ENCODE measurements around the gene NBPF1. TPM values are rescaled to one million over a fixed set of nuclear protein-coding genes. Genes with fewer than 3 reads are reported as not detected.
"Not testable (repeated sequence)": the region's sequence is repeated elsewhere in the genome, so short reads cannot be mapped to it uniquely, and the experiment has no call there.

The NBPF1 gene
- total RNA-seq, 1 experiment from 2014 or later: 27.7 TPM

DNA sequence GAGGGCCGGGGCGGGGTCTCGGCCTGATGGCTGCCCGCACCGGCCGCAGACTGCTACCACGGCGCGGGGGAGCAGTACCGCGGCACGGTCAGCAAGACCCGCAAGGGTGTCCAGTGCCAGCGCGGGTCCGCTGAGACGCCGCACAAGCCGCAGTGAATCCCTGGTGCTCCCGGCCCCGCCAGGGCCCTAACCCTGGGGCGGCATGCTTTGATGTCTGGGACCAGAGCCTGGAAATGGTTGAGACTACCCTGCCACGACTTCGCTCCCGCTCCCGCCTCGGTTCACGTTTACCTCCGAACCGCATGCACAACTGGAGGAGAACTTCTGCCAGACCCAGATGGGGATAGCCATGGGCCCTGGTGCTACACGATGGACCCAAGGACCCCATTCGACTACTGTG lies 34.9 kb upstream of the NBPF1 start:
- H2AFZ ChIP-seq (ENCODE audit: low read length); H3K23ac ChIP-seq (ENCODE audit: insufficient read length, low read depth, low read length); H2BK20ac ChIP-seq (ENCODE audit: low read depth, low read length, poor library complexity, severe bottlenecking); H3K4me2 ChIP-seq (ENCODE audit: insufficient read depth, insufficient read length, low read length); H3K9ac ChIP-seq (ENCODE audit: extremely low read depth, insufficient read length, low read length); H3K27me3 ChIP-seq (ENCODE audit: insufficient read depth, low read length); H4K91ac ChIP-seq (ENCODE audit: insufficient read length, low read depth, low read length); H4K20me1 ChIP-seq (ENCODE audit: control insufficient read depth, insufficient read depth, insufficient read length); H3K9me3 Mint-ChIP-seq; H2BK120ac ChIP-seq (ENCODE audit: low read depth, low read length, poor library complexity, severe bottlenecking); H2AK5ac ChIP-seq (ENCODE audit: insufficient read length, low read length); H4K5ac ChIP-seq (ENCODE audit: insufficient read length, low read depth, low read length); H3K27ac Mint-ChIP-seq; H3K36me3 Mint-ChIP-seq (ENCODE audit: insufficient read depth in 1 of 3, low read depth in 3 of 3); H3K56ac ChIP-seq (ENCODE audit: insufficient read length, low read depth, low read length); H3K4me1 Mint-ChIP-seq; H3K9me3 ChIP-seq (ENCODE audit: control insufficient read depth, low read depth, low read length); H2BK5ac ChIP-seq (ENCODE audit: insufficient read length, low read length); H3K14ac ChIP-seq (ENCODE audit: insufficient read depth, low read length); H2BK12ac ChIP-seq (ENCODE audit: insufficient read length, low read depth, low read length); H3K79me1 ChIP-seq (ENCODE audit: insufficient read depth, low read depth, low read length, poor library complexity, severe bottlenecking); H2BK15ac ChIP-seq (ENCODE audit: low read depth, low read length); H4K8ac ChIP-seq (replicated peaks; ENCODE audit: insufficient read length, low read depth, low read length); H3K4ac ChIP-seq (ENCODE audit: low read depth, low read length); H3K4me1 ChIP-seq (ENCODE audit: insufficient read depth, low read length); H3T11ph ChIP-seq (ENCODE audit: low read length); H3K79me2 ChIP-seq (ENCODE audit: insufficient read depth, low read length); H3K27ac ChIP-seq (ENCODE audit: insufficient read length, low read depth, low read length); H3K18ac ChIP-seq (ENCODE audit: insufficient read length, low read depth, low read length): not testable (repeated sequence)
- peaks cover 28% of the 10 kb centered on the region for H3K27me3 Mint-ChIP-seq (ENCODE audit: low read depth)
- WGBS (ENCODE audit: extremely low coverage, insufficient read length, low lambda C conversion rate): no CpG with 5 or more reads among the region's 32 CpGs
- DNase-seq: peak; percentile 30
- peaks cover 14% of the 10 kb centered on the region for H3K23me2 ChIP-seq (ENCODE audit: insufficient read length, low read depth, low read length, poor library complexity, severe bottlenecking)
- peak overlapping the region in 1 of 2 experiments; percentile 37; a peak in 2 of 5 replicates for H3K4me3 Mint-ChIP-seq

DNA sequence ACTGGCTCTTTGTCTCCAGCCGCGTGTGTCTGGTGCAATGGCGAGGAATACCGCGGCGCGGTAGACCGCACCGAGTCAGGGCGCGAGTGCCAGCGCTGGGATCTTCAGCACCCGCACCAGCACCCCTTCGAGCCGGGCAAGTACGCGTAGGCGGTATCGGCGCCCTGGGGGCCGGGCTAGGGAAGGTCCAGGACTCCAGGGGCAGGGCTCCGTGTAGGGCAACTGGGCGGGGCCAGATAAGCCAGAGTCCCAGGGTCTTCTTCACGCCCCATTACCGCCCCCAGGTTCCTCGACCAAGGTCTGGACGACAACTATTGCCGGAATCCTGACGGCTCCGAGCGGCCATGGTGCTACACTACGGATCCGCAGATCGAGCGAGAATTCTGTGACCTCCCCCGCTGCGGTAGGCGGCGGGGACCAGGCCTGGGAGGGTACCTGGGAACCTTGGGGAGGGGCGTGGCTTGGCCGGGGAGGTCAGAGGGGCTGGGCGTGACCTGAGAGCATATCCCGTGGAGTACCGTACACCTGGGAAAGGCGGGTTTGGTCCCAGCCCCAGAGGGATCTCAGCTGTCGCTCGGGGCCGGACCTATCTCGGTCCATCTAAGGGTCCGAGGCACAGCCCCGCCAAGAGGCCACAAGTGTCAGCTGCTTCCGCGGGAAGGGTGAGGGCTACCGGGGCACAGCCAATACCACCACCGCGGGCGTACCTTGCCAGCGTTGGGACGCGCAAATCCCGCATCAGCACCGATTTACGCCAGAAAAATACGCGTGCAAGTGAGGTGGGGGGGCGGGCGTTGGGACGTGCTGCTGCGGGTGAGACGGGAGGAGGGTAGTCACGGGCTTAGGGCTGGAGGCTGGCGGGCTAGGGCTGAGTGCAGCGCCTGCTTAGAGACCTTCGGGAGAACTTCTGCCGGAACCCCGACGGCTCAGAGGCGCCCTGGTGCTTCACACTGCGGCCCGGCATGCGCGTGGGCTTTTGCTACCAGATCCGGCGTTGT lies 34.1 kb upstream of the NBPF1 start:
- H3K9ac ChIP-seq (ENCODE audit: extremely low read depth, insufficient read length, low read length); H3K9me3 Mint-ChIP-seq; H3K14ac ChIP-seq (ENCODE audit: insufficient read depth, low read length); H3K27me3 ChIP-seq (ENCODE audit: insufficient read depth, low read length); H3K9me3 ChIP-seq (ENCODE audit: control insufficient read depth, low read depth, low read length); H4K5ac ChIP-seq (ENCODE audit: insufficient read length, low read depth, low read length); H2BK5ac ChIP-seq (ENCODE audit: insufficient read length, low read length); H3K56ac ChIP-seq (ENCODE audit: insufficient read length, low read depth, low read length); H3K4ac ChIP-seq (ENCODE audit: low read depth, low read length); H3K79me2 ChIP-seq (ENCODE audit: insufficient read depth, low read length); H4K91ac ChIP-seq (ENCODE audit: insufficient read length, low read depth, low read length); H2BK120ac ChIP-seq (ENCODE audit: low read depth, low read length, poor library complexity, severe bottlenecking); H2BK12ac ChIP-seq (ENCODE audit: insufficient read length, low read depth, low read length); H3K27ac ChIP-seq (ENCODE audit: insufficient read length, low read depth, low read length); H4K20me1 ChIP-seq (ENCODE audit: control insufficient read depth, insufficient read depth, insufficient read length); H2BK15ac ChIP-seq (ENCODE audit: low read depth, low read length); H3K18ac ChIP-seq (ENCODE audit: insufficient read length, low read depth, low read length); H3T11ph ChIP-seq (ENCODE audit: low read length); H2BK20ac ChIP-seq (ENCODE audit: low read depth, low read length, poor library complexity, severe bottlenecking); H3K23ac ChIP-seq (ENCODE audit: insufficient read length, low read depth, low read length); DNase-seq; H3K27ac Mint-ChIP-seq; H3K79me1 ChIP-seq (ENCODE audit: insufficient read depth, low read depth, low read length, poor library complexity, severe bottlenecking); H2AK5ac ChIP-seq (ENCODE audit: insufficient read length, low read length); H4K8ac ChIP-seq (replicated peaks; ENCODE audit: insufficient read length, low read depth, low read length); H3K4me2 ChIP-seq (ENCODE audit: insufficient read depth, insufficient read length, low read length); H3K36me3 Mint-ChIP-seq (ENCODE audit: insufficient read depth in 1 of 3, low read depth in 3 of 3); H3K4me1 Mint-ChIP-seq; H3K4me1 ChIP-seq (ENCODE audit: insufficient read depth, low read length); H2AFZ ChIP-seq (ENCODE audit: low read length): not testable (repeated sequence)
- no CpG with 5 or more reads among the region's 84 CpGs for WGBS (ENCODE audit: extremely low coverage, insufficient read length, low lambda C conversion rate)
- Mint-ChIP-seq H3K4me3 (peak overlapping the region; percentile 61 to 66; a peak in 4 of 5 replicates), H3K27me3 (ENCODE audit: low read depth) (peaks cover 26% of the 10 kb centered on the region)
- peaks cover 14% of the 10 kb centered on the region for H3K23me2 ChIP-seq (ENCODE audit: insufficient read length, low read depth, low read length, poor library complexity, severe bottlenecking)
